GM12878 (cell line): ENCODE measurements around the gene SSR2. TPM values are rescaled to one million over a fixed set of nuclear protein-coding genes. Genes with fewer than 3 reads are reported as not detected.

Experiments used
- ATF3 ChIP-seq: IDR thresholded peaks from 2 replicates; pipeline ENCODE4 v1.6.1; 2011; ENCODE audit warnings: low read depth, mild to moderate bottlenecking, low read length, moderate library complexity, borderline replicate concordance; ENCODE audit errors: extremely low read depth
- ATF7 ChIP-seq: fragments of 450-650 bp; IDR thresholded peaks from 2 replicates; pipeline ENCODE4 v1.6.1; 2016; ENCODE audit warnings: low read depth, mild to moderate bottlenecking
- CHD4 ChIP-seq: fragments of 200-600 bp; sonication (generic); IDR thresholded peaks from 2 replicates; pipeline ENCODE4 v1.6.1; 2016; ENCODE audit warnings: mild to moderate bottlenecking
- DPF2 ChIP-seq: fragments of 450-650 bp; IDR thresholded peaks from 2 replicates; pipeline ENCODE4 v1.6.1; 2017; ENCODE audit warnings: mild to moderate bottlenecking
- E2F4 ChIP-seq: IDR thresholded peaks from 2 replicates; pipeline ENCODE4 v1.6.1; 2012; ENCODE audit warnings: low read depth, low read length, improper control_type of control experiment
- HCFC1 ChIP-seq: fragments of 150-350 bp; IDR thresholded peaks from 2 replicates; pipeline ENCODE4 v1.6.1; 2014; ENCODE audit warnings: low read length
- IKZF2 ChIP-seq, 2 experiments: fragments of 450-650 bp; IDR thresholded peaks; 2 replicates each; pipeline ENCODE4 v1.6.1; 2017; ENCODE audit warnings: mild to moderate bottlenecking in 2 of 2, moderate library complexity in 2 of 2
- KDM1A ChIP-seq: fragments of 200-600 bp; sonication (generic); IDR thresholded peaks from 2 replicates; pipeline ENCODE4 v1.6.1; 2016; ENCODE audit warnings: borderline replicate concordance
- NFYB ChIP-seq: IDR thresholded peaks from 2 replicates; pipeline ENCODE4 v1.6.1; 2011; ENCODE audit warnings: low read depth, mild to moderate bottlenecking, low read length, improper control_type of control experiment, moderate library complexity; ENCODE audit not compliant: insufficient read depth
- PML ChIP-seq: IDR thresholded peaks from 2 replicates; pipeline ENCODE4 v1.6.1; 2012; ENCODE audit warnings: low read length, inconsistent platforms
- POLR2AphosphoS5 ChIP-seq: IDR thresholded peaks from 2 replicates; pipeline ENCODE4 v1.6.1; 2011; ENCODE audit warnings: mild to moderate bottlenecking, low read length, inconsistent platforms
- POU2F2 ChIP-seq: IDR thresholded peaks from 3 replicates; pipeline ENCODE4 v1.6.1; 2011; ENCODE audit warnings: low read depth, mild to moderate bottlenecking, low read length, borderline replicate concordance
- RAD21 ChIP-seq: IDR thresholded peaks from 2 replicates; pipeline ENCODE4 v1.6.1; 2011; ENCODE audit warnings: mild to moderate bottlenecking, low read depth, low read length, moderate library complexity; ENCODE audit not compliant: insufficient read depth
- RELB ChIP-seq: fragments of 450-650 bp; IDR thresholded peaks from 2 replicates; pipeline ENCODE4 v1.6.1; 2017; ENCODE audit warnings: low read depth, mild to moderate bottlenecking, moderate library complexity
- SMC3 ChIP-seq: IDR thresholded peaks from 2 replicates; pipeline ENCODE4 v1.6.1; 2011; ENCODE audit warnings: low read length, improper control_type of control experiment, borderline replicate concordance
- SPI1 ChIP-seq: IDR thresholded peaks from 2 replicates; pipeline ENCODE4 v1.6.1; 2011; ENCODE audit warnings: low read depth, mild to moderate bottlenecking, low read length, moderate library complexity, borderline replicate concordance; ENCODE audit not compliant: insufficient read depth
- SREBF1 ChIP-seq: IDR thresholded peaks from 2 replicates; pipeline ENCODE4 v1.6.1; 2012; ENCODE audit warnings: mild to moderate bottlenecking, low read length
- SUPT20H ChIP-seq: IDR thresholded peaks from 2 replicates; pipeline ENCODE4 v1.6.1; 2011; ENCODE audit warnings: low read depth, mild to moderate bottlenecking, low read length, moderate library complexity, borderline replicate concordance; ENCODE audit not compliant: control insufficient read depth
- TCF12 ChIP-seq: IDR thresholded peaks from 2 replicates; pipeline ENCODE4 v1.6.1; 2011; ENCODE audit warnings: low read depth, mild to moderate bottlenecking, low read length
- YBX1 ChIP-seq: fragments of 450-650 bp; IDR thresholded peaks from 2 replicates; pipeline ENCODE4 v1.6.1; 2016; ENCODE audit warnings: antibody characterized with exemption
- ZBTB33 ChIP-seq: fragments of 450-650 bp; IDR thresholded peaks from 2 replicates; pipeline ENCODE4 v1.6.1; 2017; ENCODE audit warnings: mild to moderate bottlenecking
- ZBTB40 ChIP-seq: fragments of 450-650 bp; IDR thresholded peaks from 2 replicates; pipeline ENCODE4 v1.6.1; 2016; ENCODE audit warnings: mild to moderate bottlenecking, moderate library complexity, borderline replicate concordance
- ZNF217 ChIP-seq: fragments of 450-650 bp; IDR thresholded peaks from 2 replicates; pipeline ENCODE4 v1.6.1; 2017; ENCODE audit warnings: antibody characterized with exemption, mild to moderate bottlenecking
- polyA plus RNA-seq, 11 experiments: library from polyadenylated mRNA; depleted of rRNA in 4 of 11; unstranded in 6 of 11; stranded (reverse) in 5 of 11; fragments of >200 nt; fragmentation: Nextera tagmentation in 4 of 11; fragmentation: Illumina TruSeq in 1 of 11; extraction: Ambion mirVana in 4 of 11; extraction: Trizol in 1 of 11; gene quantifications; 1 replicate in 1 of 11; 2 replicates in 10 of 11; pipeline versions ENCODE4 v1.2.1 to v1.2.3, GENCODE V29; 2011 to 2016; ENCODE audit warnings: inconsistent platforms in 2 of 11, missing spikeins in 2 of 11, low read depth in 1 of 11
- total RNA-seq, 4 experiments: library from RNA; depleted of rRNA in 3 of 4; stranded (reverse); fragments of >200 nt in 3 of 4; fragmentation: Illumina TruSeq in 1 of 4; extraction: Trizol in 1 of 4; gene quantifications; 2 replicates each; pipeline versions ENCODE4 v1.2.1 to v1.2.3, GENCODE V29; 2013 to 2021

SSR2 gene
- total and polyA plus RNA-seq, 10 of the 15 experiments (the other 5 are each of a cell fraction or from before 2014, with no cell fraction given): 207 to 553 (median 315) TPM

DNA sequence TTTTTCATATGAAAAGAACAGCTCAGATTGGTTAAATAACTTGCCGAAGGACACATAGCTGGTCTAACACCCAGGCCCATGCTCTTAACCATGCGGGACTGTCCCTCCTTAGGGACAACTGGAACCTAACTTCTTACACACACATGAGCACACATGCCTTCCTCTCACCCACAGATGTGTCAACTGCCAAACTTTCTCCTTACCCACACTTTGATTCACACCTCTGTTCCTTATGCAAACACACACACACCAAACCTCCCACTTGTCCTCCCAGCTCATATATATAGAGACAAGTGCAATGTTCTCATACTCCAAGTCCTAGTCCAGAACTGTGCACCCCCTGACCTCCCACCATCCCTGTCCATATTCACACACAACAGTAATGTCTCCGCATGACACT, 44.5 kb upstream of the SSR2 start (continued):
- TF ChIP-seq E2F4: no peak
- TF ChIP-seq ZNF217: no peak
- no peak for TF ChIP-seq CHD4
- TF ChIP-seq RAD21: no peak
- TF ChIP-seq SUPT20H: no peak
- no peak for TF ChIP-seq PML
- TF ChIP-seq IKZF2 (IDR thresholded peaks at IDR 0.05): peak; percentile 78 to 81; a peak in 2 of 4 replicates
- TF ChIP-seq RELB: peak; percentile 43; the same call in 1 of the 2 replicates
- TF ChIP-seq ATF7: no peak
- no peak for TF ChIP-seq ZBTB33
- TF ChIP-seq TCF12: no peak
- no peak for TF ChIP-seq ZBTB40
- TF ChIP-seq ATF3: no peak
- no peak for TF ChIP-seq SPI1
- no peak for TF ChIP-seq KDM1A
- TF ChIP-seq YBX1: no peak
- peak; percentile 32; the same call in 1 of the 3 replicates for TF ChIP-seq POU2F2
- TF ChIP-seq HCFC1: no peak
- no peak for TF ChIP-seq POLR2AphosphoS5
- peak; percentile 69; the same call in 1 of the 2 replicates for TF ChIP-seq DPF2
- no peak for TF ChIP-seq SREBF1
- no peak for TF ChIP-seq NFYB
- TF ChIP-seq SMC3: no peak
